GM18526 (cell line): ENCODE results near the gene B4GALNT1.

ENCODE experiments used
- POLR2A ChIP-seq: IDR thresholded peaks from 3 replicates; pipeline ENCODE4 v1.6.1; 2011; ENCODE audit not compliant: insufficient read length; ENCODE audit errors: extremely low read depth

Gene B4GALNT1

GRCh38 chr12:57632958-57633840 is at the start of gene B4GALNT1:
TSS of gene B4GALNT1 (minus strand) at chr12:57633201. CDS start at chr12:57632132, 1,069 bp downstream.
- no peak for TF ChIP-seq POLR2A

GRCh38 chr12:57679697-57680096 is 46.7 kb upstream of the B4GALNT1 start:
- TF ChIP-seq POLR2A: no peak

DNA sequence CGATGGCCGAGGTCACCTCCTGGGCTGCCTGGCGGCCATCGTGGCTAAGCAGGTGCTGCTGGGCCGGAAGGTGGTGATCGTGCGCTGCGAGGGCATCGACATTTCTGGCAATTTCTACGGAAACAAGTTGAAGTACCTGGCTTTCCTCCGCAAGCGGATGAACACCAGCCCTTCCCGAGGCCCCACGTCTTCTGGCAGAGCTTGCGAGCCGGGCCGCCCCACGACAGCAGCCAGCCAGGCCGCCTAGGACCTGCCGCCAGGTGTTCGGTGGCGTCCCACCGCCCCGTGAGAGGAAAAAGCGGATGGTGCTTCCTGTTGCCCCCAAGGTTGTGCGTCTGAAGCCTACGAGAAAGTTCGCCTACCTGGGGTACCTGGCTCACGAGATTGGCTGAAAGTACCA is 41.7 kb upstream of the B4GALNT1 start:
- TF ChIP-seq POLR2A: no peak

- no peak for TF ChIP-seq POLR2A
These were observed 39.8 kb upstream of the B4GALNT1 start for GRCh38 chr12:57672801-57673200.

DNA sequence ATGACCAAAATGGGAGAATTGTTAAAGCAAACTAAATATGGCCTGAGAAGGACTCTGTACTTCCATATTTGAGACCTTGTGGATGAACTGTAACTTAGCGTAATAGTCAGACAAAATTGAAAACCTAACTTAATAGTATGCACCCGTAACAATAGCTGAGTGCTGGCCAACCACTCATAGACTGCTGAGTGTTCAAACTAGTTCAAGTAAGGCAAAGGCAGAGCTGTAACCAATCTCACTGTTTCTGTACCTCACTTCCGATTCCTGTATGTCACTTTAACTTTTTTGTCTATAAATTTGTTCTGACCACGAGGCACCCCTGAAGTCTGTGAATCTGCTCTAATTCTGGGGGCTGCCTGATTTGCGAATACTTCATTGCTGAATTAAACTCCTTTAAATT is 33.9 kb upstream of the B4GALNT1 start:
- TF ChIP-seq POLR2A: no peak

DNA sequence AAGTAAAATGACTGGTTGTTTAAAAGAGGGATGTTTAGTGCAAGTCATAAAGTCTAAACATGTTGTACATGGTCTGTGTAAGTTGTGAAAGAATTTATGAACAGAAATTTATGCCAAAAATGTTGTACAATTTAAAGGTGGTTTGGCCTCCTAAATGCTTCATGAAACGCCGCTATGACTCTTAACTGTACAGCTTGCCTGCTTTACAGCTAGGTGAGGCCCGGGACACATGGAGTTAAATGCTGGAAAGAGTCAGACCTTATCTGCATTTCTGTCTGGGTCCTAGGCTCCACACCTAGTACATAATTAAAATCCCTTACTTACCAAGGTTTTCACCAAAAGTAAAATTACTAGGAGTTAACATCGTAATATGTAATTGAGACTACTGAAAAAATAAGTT is 28.4 kb upstream of the B4GALNT1 start:
- no peak for TF ChIP-seq POLR2A

DNA sequence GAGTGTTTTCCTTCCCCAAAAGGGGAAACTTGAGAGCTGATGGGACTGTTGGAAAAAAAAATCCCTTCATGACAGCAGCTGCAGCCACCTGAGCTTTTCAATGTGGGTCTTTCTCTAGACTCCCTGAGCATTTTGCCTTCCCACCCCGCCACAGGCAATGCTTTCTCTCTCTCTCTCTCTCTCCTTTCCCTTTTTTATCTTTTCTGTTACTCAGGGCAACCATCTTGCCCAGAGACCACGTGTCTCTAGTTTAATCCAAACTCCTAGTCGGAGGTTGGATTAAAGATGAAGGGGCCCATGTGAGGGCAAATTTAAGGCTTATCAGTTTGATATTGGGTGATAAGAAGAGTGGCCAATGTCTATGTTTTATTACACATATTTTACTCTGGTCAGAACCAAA is 25.9 kb upstream of the B4GALNT1 start:
- TF ChIP-seq POLR2A: no peak

GRCh38 chr12:57657744-57658143 is 24.7 kb upstream of the B4GALNT1 start:
- no peak for TF ChIP-seq POLR2A

GRCh38 chr12:57655541-57656240 is 22.7 kb upstream of the B4GALNT1 start:
- TF ChIP-seq POLR2A: no peak

DNA sequence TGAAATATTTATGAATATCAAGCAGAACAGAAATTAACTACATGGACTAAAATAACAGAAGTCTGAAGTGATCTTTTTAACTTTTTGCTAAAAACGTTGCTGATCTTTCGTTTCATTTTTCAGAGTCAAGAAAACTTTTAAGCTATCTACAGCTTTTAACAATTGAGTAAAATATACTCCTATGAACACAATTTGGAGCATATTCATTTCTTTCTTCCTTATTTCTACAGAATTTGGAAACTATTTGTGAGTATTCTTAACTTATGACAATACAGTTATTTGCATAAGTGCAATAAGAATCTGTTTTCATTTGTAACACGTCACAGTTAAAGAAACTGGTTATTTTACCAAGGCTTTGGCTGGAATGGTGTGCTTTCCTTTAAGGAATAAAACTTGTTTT is 21.0 kb upstream of the B4GALNT1 start:
- no peak for TF ChIP-seq POLR2A

DNA sequence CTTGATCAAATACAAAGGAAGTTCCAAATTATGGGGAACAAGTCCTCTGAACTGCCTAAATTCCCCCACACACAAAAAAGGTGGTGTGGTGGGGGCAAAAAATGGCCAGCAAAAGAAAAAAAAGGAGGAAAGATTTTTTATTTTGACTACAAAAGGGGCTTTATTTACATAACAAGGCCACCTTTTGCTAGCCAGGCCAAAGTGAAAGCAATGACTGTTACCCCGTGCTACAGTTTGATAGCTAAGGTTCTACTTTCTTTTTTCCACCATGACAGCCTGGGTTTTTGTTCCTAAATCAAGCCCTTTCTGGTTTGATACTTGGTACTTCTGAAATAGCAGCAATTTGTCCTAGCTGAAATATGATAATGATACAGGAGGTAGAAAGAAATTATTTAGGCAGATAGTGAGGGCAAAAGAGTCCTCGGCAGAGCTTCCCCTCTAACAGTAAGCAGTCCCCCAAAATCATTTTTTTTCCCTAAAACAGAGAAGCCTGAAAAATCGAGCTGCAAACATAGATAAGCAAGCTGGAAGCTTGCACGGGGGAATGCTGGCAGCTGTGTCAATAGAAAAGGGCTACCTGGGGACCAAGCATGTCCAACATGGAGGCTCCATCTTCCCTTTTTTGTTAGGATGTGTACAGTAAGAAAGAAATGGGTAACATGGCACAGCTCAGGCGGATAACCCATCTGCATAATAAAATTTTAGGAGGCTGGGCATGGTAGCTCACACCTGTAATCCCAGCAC is 8.9 kb upstream of the B4GALNT1 start:
- TF ChIP-seq POLR2A: no peak

GRCh38 chr12:57640175-57641042 is 7.4 kb upstream of the B4GALNT1 start:
- no peak for TF ChIP-seq POLR2A

DNA sequence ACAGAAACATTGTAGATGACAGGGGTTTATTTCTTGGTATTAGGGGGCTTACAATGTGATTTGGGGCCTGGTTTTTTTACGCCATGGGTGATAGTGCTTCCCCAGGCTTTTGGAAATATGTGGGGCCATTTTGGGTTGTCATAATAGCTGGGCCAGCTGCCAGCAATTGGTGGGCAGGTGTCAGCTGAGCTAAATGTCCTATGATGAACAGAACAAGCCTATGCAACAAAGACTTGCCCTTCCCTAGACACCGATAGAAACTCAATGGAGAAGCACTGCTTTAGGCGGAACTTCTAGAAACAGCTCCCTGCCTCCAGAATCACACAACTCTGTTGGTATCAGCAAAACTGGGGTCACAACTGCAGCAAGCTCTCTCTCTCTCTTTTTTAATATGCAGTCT is 5.1 kb upstream of the B4GALNT1 start:
- TF ChIP-seq POLR2A: no peak

- no peak for TF ChIP-seq POLR2A
These were observed 4.4 kb upstream of the B4GALNT1 start for GRCh38 chr12:57637364-57637763.
